NT2/D1 (cell line): ENCODE results near the gene NEK5.
A peak's percentile ranks its signal among the peaks of the same experiment; 100 is the strongest.
"Not testable (repeated sequence)": the region's sequence is repeated elsewhere in the genome, so short reads cannot be mapped to it uniquely, and the experiment has no call there.

ENCODE experiments used
- DNase-seq: peaks from one replicate; pipeline ENCODE4 v3.0.0-alpha.2; 2011; ENCODE audit warnings: low read depth, low spot score
- H3K27me3 ChIP-seq: 2 replicates; pipeline ENCODE4 v1.6.0; 2011; ENCODE audit warnings: mild to moderate bottlenecking; ENCODE audit not compliant: insufficient read length, insufficient read depth
- H3K36me3 ChIP-seq: 2 replicates; pipeline ENCODE4 v1.6.1; 2011; ENCODE audit warnings: mild to moderate bottlenecking, low read length, mixed read lengths; ENCODE audit not compliant: insufficient read depth, insufficient read length
- H3K4me1 ChIP-seq: 2 replicates; pipeline ENCODE4 v1.5.1; 2011; ENCODE audit not compliant: insufficient read depth, insufficient read length
- H3K4me3 ChIP-seq: 2 replicates; pipeline ENCODE4 v1.5.1; 2011; ENCODE audit warnings: low read depth; ENCODE audit not compliant: insufficient read length
- H3K9ac ChIP-seq: 2 replicates; pipeline ENCODE4 v1.6.0; 2011; ENCODE audit warnings: low read depth; ENCODE audit not compliant: insufficient read length
- H3K9me3 ChIP-seq: 2 replicates; pipeline ENCODE4 v1.5.1; 2011; ENCODE audit warnings: mild to moderate bottlenecking, low read length; ENCODE audit not compliant: insufficient read depth
- SUZ12 ChIP-seq: IDR thresholded peaks from 2 replicates; pipeline ENCODE4 v1.6.1; 2011; ENCODE audit not compliant: insufficient read length, insufficient read depth; ENCODE audit errors: extremely low read depth
- YY1 ChIP-seq: IDR thresholded peaks from 2 replicates; pipeline ENCODE4 v1.6.1; 2011; ENCODE audit not compliant: insufficient read length, insufficient read depth
- ZNF274 ChIP-seq: IDR thresholded peaks from 2 replicates; pipeline ENCODE4 v1.6.1; 2011; ENCODE audit warnings: mild to moderate bottlenecking, low read depth, low read length

The NEK5 gene, protein sequence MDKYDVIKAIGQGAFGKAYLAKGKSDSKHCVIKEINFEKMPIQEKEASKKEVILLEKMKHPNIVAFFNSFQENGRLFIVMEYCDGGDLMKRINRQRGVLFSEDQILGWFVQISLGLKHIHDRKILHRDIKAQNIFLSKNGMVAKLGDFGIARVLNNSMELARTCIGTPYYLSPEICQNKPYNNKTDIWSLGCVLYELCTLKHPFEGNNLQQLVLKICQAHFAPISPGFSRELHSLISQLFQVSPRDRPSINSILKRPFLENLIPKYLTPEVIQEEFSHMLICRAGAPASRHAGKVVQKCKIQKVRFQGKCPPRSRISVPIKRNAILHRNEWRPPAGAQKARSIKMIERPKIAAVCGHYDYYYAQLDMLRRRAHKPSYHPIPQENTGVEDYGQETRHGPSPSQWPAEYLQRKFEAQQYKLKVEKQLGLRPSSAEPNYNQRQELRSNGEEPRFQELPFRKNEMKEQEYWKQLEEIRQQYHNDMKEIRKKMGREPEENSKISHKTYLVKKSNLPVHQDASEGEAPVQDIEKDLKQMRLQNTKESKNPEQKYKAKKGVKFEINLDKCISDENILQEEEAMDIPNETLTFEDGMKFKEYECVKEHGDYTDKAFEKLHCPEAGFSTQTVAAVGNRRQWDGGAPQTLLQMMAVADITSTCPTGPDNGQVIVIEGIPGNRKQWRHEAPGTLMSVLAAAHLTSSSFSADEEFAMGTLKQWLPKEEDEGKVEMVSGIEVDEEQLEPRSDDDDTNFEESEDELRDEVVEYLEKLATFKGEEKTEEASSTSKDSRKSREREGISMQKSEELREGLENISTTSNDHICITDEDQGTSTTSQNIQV

DNA sequence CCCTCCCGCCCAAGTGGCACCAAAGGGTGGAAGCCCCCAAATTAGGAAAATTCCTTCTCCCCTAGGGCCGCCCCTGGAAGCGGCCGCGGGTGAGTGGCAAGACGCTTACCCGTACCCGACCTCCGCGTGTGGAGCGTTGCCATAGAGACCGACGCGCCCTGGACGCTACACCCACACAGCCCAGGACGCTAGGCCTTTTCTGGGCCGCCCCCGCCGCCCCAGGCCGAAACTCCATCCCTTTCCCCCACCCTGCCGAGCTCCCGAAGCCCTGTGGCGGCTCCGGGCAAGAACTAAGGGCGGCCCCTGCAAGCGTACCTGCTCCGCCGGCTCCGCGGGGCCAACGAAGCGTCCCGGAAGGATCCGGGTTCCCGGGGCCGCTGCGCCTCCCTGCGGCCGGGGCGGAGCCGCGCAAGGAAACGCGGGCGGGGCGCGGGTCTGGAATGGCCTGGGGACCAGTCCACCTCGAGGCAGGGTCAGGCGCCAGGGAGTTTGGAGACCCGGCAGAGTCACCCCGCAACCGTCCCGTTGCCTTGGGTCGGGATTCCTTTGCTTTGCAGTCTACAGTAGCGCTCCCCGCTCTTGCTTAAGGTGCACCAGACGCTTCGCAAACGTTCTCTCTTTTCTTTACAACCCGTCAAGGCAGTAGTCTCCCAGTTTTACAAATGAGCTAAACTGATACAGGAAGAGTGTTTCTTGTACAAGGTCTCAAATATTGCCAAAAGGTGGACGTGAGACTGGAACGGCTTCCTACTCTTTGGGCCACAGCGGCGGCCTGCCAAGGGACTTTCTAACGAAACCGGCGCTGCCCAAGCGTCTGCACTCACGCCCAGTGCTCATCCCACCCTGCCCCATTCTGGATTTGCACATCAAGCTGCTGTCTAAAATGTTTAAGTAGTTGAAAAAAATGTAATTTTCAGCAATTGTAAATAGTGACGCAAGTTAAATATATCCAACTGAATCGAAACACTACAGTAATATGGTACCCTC is at the start of gene NEK5:
Gene NEK5, minus strand, starts transcription at position 360 of the 987 bp plus-strand sequence. CDS start 1,591 bp downstream, outside the sequence.
- peak; percentile 49 for DNase-seq
- Histone ChIP-seq H3K27me3 (no peaks in the 10 kb centered on the region), H3K4me3 (peak within 1 kb of the TSS; percentile 21), H3K4me1 (no peaks in the 10 kb centered on the region), H3K36me3 (peaks cover 3% of the 10 kb centered on the region), H3K9ac (no peak within 1 kb of the TSS), H3K9me3 (no peaks in the 10 kb centered on the region)
- TF ChIP-seq YY1 (no peak), SUZ12 (no peak), ZNF274 (no peak)

DNA sequence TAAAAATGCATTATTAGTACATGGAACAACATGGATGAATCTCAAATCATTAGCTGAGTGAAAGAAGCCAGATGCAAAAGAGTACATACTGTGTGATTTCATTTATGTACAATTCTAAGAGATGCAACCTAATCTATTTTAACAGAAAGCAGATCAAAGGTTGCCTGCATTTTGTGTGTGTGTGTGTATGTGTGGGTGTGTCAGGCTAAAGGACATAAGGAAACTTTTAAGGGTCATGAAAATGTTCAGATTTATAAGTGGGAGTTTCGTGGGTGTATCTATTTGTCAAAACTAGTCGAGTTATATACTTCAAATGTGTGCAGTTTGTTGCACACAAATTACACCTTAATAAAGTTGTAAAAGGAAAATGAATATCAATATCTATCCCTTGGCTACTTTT is 48.4 kb upstream of the NEK5 start:
- no peak for TF ChIP-seq SUZ12
- no peak for TF ChIP-seq ZNF274
- no peak for TF ChIP-seq YY1
- H3K36me3 ChIP-seq = peaks cover 6% of the 10 kb centered on the region
- DNase-seq = no peak

DNA sequence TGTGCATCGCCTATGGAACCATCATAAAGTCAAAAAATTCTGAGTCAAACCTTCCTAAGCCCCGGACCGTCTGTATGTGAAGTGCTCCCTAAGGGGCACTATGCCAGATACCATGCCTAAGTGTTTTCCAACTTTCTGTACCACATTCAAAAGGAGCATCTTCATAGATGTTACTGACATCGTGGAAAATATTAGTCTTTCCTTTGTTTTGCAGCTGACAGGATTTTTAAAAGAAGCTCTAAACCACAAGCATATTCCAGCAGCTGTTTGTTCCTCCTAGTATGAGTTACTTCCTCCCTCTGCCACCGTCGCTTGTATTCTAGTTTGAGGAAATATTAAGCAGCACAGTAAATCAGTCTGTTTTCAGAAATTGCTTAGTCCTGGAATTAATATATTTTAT is 45.1 kb upstream of the NEK5 start:
- H3K27me3 ChIP-seq, H3K4me3 ChIP-seq, H3K9me3 ChIP-seq, DNase-seq, H3K36me3 ChIP-seq, H3K4me1 ChIP-seq, H3K9ac ChIP-seq: not testable (repeated sequence)

More for the DNA sequence above, 48.4 kb upstream of the NEK5 start:
- Histone ChIP-seq H3K9me3 (no peaks in the 10 kb centered on the region), H3K27me3 (no peaks in the 10 kb centered on the region), H3K9ac (no peak overlapping the region), H3K4me1 (no peaks in the 10 kb centered on the region), H3K4me3 (no peak overlapping the region)

DNA sequence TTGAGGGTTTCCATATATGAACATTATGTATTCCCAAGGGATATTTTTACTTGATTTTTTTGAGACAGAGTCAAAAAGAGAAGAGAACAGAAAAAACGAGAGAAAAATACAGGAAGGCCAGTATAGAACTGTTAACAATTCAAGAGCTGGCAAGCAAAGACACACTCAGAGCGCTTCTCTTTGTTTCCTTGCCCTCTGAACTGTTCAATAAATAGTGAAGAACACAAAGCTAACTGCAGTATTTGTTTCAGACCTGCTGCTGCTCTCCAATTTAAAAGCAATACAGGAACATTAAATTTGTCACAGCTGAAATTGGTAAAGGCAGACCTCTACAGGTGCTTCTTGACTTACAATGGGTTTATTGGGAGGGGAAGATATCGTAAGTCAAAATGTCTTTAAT is 44.5 kb upstream of the NEK5 start:
- Histone ChIP-seq H3K36me3 (peaks cover 3% of the 10 kb centered on the region), H3K27me3 (no peaks in the 10 kb centered on the region), H3K4me1 (no peaks in the 10 kb centered on the region), H3K9me3 (no peaks in the 10 kb centered on the region), H3K9ac (no peak overlapping the region), H3K4me3 (no peak overlapping the region)
- no peak for DNase-seq
- no peak for TF ChIP-seq SUZ12
- no peak for TF ChIP-seq YY1
- TF ChIP-seq ZNF274 = no peak

DNA sequence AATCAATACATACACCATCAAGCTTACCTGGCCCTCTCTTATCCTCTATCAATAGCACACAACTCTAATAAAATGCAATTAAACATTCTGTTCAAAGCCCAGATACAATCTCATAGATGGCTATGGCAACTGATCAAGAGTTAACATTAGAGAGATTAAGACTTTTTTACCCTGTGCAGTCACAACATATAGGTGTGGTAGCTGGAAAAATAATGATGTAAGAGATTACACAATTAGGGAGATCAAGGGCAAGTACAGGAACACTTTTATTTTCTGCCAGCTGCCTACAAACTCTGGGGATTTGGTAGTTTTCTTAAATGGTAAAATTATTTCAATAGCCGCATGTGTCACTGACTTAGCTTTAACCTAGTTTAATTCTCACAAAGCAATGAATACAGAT is 42.8 kb upstream of the NEK5 start:
- H3K27me3 ChIP-seq, DNase-seq, H3K4me3 ChIP-seq, H3K36me3 ChIP-seq, H3K9me3 ChIP-seq, H3K4me1 ChIP-seq, H3K9ac ChIP-seq: not testable (repeated sequence)

DNA sequence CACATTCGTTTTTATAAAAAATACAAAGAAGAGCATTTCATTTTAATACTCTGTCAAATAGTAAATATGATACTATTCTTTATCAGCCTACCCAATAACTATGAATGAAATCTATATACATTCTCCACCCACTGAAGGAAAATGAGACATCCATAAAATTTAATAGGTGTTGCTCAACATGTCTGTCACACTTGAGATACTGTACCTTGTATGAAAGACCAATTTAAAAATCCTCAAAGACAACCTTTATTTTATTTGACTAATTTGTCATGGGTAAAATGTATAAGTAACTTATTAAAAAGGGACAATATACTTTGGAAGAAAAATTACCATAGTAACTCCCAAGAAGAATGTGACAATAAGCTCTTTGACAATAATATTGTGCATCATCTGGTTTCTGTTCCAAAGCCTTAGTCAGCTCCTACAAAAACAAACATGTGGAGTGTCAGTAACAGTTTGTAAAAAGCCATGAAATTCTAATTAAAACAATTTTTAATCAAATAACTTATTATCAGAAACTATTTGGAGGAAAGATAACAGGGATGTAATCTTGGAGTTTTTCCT is 42.0 kb upstream of the NEK5 start:
- not testable (repeated sequence) for H3K9me3 ChIP-seq, H3K4me3 ChIP-seq, DNase-seq, H3K27me3 ChIP-seq, H3K4me1 ChIP-seq, H3K9ac ChIP-seq, H3K36me3 ChIP-seq

DNA sequence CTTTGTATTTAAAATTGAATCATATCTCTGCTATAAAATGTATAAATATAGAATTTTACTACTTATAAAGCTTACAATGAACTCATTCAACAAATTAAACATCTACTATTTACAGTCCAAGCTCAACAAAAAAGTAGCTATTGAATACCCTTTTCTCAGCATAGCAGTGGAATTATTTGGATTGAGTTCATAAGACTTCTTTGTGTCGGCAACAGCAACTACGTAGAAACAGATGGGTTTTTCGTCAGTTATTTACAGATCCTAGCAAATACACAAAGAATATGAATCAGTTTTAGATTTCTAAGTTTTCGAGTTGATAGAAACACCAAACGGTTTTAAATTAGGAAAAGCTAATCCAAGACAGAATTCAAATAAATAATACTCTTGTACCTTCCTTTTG is 41.0 kb upstream of the NEK5 start:
- Histone ChIP-seq H3K4me1 (no peaks in the 10 kb centered on the region), H3K9ac (no peak overlapping the region), H3K27me3 (no peaks in the 10 kb centered on the region), H3K36me3 (no peaks in the 10 kb centered on the region), H3K9me3 (no peaks in the 10 kb centered on the region), H3K4me3 (no peak overlapping the region)
- DNase-seq = no peak
- no peak for TF ChIP-seq SUZ12
- TF ChIP-seq ZNF274 = no peak
- no peak for TF ChIP-seq YY1
